ENCODE data around the gene ST6GALNAC5. TPM values are rescaled to one million over a fixed set of nuclear protein-coding genes. Genes with fewer than 3 reads are reported as not detected.

ST6GALNAC5 gene
- total RNA-seq, 3 donors from 2014 or later: 0.38 to 3.8 (median 1.3) TPM

GRCh38 chr1:76940571-76941335 lies 73.5 kb downstream of the ST6GALNAC5 start:
- Histone ChIP-seq H3K9me3 (no peaks in the 10 kb centered on the region), H3K4me3 (no peak overlapping the region), H3K36me3 (ENCODE audit: low read depth) (no peaks in the 10 kb centered on the region), H3K4me1 (ENCODE audit: low read depth) (no peaks in the 10 kb centered on the region)
- ATAC-seq: no peak
- TF ChIP-seq, protein P1, sequence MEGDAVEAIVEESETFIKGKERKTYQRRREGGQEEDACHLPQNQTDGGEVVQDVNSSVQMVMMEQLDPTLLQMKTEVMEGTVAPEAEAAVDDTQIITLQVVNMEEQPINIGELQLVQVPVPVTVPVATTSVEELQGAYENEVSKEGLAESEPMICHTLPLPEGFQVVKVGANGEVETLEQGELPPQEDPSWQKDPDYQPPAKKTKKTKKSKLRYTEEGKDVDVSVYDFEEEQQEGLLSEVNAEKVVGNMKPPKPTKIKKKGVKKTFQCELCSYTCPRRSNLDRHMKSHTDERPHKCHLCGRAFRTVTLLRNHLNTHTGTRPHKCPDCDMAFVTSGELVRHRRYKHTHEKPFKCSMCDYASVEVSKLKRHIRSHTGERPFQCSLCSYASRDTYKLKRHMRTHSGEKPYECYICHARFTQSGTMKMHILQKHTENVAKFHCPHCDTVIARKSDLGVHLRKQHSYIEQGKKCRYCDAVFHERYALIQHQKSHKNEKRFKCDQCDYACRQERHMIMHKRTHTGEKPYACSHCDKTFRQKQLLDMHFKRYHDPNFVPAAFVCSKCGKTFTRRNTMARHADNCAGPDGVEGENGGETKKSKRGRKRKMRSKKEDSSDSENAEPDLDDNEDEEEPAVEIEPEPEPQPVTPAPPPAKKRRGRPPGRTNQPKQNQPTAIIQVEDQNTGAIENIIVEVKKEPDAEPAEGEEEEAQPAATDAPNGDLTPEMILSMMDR (IDR thresholded peaks at IDR 0.05): no peak
- intact Hi-C loops (cut with DNase I, micrococcal nuclease): no loop called here
- DNase-seq: no peak

DNA sequence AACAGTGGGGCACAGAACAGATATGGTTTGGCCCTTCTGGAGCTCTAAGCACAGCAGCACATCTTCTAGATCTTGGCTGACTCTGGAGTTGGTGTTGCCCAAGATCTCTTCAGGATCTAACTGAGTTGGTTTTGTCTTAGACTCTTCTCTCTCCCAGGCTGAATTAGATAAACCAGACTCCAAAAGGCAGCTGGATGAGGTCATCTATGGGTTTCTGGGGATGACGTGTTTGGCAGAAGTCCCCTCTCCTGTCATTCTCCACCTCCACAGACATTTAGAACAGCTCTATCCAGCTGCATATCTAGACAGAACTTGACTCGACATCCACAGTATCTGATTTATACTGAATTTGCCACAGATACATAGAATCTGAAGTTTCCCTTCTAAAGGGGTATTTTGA lies 75.3 kb downstream of the ST6GALNAC5 start:
- no peaks in the 10 kb centered on the region for H3K9me3 ChIP-seq
- H3K4me3 ChIP-seq: no peak overlapping the region
- H3K4me1 ChIP-seq (ENCODE audit: low read depth): no peaks in the 10 kb centered on the region
- ATAC-seq: no peak
- no peak for DNase-seq
- intact Hi-C loops (cut with DNase I, micrococcal nuclease): no loop called here
- no peaks in the 10 kb centered on the region for H3K36me3 ChIP-seq (ENCODE audit: low read depth)
- TF ChIP-seq, protein P1 (IDR thresholded peaks at IDR 0.05): no peak

- no peak for ATAC-seq
These were observed 77.7 kb downstream of the ST6GALNAC5 start for GRCh38 chr1:76944942-76945341.

DNA sequence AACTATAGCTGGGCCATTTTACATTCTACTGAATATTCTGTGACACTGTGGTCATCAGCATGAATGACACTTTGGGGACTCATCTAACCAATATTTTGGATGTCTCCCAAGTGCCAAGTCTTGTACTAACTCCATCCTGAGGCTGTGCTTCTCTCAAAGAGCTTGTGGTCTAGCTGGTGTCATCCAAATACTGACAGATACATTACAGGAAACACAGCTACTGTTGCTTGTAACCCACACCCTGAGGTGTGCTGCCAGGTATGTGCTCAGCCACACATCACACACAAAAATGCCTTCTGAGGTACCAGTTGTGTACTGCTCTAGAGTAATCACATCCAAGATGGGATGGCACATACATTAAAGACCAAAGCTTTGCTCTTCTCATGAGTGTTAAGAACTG lies 81.6 kb downstream of the ST6GALNAC5 start:
- H3K4me1 ChIP-seq (ENCODE audit: low read depth): no peaks in the 10 kb centered on the region
- intact Hi-C loops (cut with DNase I, micrococcal nuclease): no loop called here
- no peaks in the 10 kb centered on the region for H3K36me3 ChIP-seq (ENCODE audit: low read depth)
- H3K4me3 ChIP-seq: no peak overlapping the region
- no peaks in the 10 kb centered on the region for H3K9me3 ChIP-seq
- TF ChIP-seq, protein P1 (IDR thresholded peaks at IDR 0.05): no peak
- no peak for DNase-seq
- ATAC-seq: no peak

More at GRCh38 chr1:76944942-76945341, 77.7 kb downstream of the ST6GALNAC5 start:
- intact Hi-C loops (cut with DNase I, micrococcal nuclease): no loop called here
- Histone ChIP-seq H3K4me1 (ENCODE audit: low read depth) (no peaks in the 10 kb centered on the region), H3K9me3 (no peaks in the 10 kb centered on the region), H3K4me3 (no peak overlapping the region), H3K36me3 (ENCODE audit: low read depth) (no peaks in the 10 kb centered on the region)
- no peak for DNase-seq
- TF ChIP-seq, protein P1 (IDR thresholded peaks at IDR 0.05): no peak

- no peaks in the 10 kb centered on the region for H3K36me3 ChIP-seq (ENCODE audit: low read depth)
- DNase-seq (no peak), ATAC-seq (no peak)
- H3K9me3 ChIP-seq: no peaks in the 10 kb centered on the region
- H3K4me1 ChIP-seq (ENCODE audit: low read depth): no peaks in the 10 kb centered on the region
- H3K4me3 ChIP-seq: no peak overlapping the region
- intact Hi-C loops (cut with DNase I, micrococcal nuclease): no loop called here
- TF ChIP-seq, protein P1 (IDR thresholded peaks at IDR 0.05): no peak
These were observed 82.2 kb downstream of the ST6GALNAC5 start for GRCh38 chr1:76949503-76949902.

Measured in mucosa of descending colon (tissue), 3 donors.